ENCODE data around the gene PTPN13.

DNA sequence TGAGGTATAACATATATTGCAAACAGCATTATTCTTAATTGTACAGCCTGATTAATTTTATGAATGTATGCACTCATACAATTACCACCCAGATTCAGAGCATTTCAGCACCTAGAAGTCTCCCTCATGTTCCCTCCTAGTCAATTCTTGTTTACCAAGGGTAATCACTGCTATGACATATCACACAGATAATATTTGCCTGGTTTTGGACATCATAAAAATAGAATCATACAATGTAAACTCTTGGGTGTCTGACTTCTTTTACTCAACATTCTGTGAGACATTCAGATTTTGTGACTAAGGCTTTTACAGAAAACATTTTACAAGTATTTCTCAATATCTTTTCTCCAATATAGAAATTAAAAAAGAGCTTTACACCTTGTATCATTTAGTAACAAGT lies 66.9 kb downstream of the PTPN13 start:
- no peak for TF ChIP-seq SIN3A (IDR thresholded peaks at IDR 0.05; ENCODE audit: borderline replicate concordance, insufficient read depth, low read length)
- no peak for TF ChIP-seq POLR2AphosphoS5 (IDR thresholded peaks at IDR 0.05; ENCODE audit: low read depth, low read length)
- no peak for TF ChIP-seq TAF1 (IDR thresholded peaks at IDR 0.05; ENCODE audit: borderline replicate concordance, insufficient read depth, low read length)
